ENCODE data around the gene DRGX.

Gene DRGX

DNA sequence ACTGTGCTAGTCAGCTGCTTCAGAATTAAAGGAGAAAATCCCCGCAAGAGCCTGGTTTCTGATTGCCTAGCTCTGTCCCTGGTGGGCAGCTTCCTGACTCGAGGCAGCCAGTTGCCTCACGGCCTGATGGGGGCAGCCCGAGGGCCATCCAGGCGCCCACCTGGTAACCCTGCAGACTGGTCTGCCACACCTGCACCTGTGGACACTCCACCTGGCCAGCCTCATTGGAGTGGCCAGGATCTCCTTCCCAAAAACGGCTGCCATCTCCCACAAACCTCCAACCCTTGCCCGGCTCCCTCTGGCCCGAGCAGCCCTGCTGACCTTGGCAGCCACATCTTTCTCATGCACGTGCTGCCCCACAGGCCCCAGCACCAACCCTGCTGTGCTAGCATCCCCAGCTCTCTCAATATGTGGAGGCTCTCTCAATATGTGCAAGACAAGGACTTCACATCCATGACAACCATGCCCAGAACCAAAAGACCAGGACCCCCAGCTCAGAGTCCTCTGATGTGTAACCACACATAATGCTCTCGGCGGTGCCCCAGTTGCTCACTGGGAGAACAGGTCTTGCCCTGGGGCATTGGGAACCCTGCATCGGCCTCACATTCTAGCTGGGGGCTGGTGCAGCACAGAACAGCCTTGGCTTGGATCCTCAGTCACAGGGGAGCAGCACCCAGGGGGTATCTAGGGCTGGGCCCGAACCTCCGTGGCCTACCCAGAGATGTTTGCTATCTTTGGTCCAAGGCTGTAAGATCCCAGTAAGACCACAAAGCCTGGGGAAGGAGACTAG is 14.6 kb downstream of the DRGX start:
- no peak for DNase-seq

DNA sequence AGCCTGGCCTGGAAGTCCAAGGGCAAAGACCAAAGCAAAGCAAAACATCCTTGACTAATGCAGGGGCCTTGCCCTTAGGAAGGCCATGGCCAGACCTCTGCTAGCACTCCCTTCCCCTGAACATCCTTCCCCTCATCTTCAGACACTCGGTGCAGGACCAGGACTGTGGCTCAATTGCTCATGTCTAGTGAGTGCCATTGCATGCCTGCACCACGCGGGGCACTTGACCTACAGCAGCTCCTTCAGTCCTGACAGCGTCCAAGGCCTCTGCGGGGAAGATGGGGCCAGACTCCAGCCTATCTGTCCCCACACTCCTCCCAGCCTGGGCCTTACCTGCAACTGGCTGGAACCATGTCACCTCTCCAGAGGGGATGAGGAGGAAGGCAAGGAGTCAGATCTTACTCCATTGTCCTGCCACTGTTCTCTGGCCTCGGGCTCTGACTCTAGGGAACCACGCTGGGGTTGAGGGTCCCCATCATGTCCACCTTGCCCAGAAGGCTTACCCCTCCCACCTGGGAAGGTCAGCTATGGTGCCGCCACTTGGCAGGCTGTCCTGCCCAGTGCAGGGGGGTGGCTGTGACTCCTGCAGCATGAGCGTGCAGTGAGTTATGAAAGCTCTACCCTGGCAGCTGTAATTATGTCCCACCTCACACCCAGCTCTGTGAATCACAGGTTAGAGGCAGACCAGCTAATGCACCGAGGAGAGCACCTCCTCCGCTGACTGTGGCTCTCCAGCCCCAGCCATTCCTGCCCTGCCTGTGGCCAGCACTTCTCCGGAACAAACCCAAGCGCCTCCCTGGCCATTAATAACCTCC is 16.1 kb downstream of the DRGX start:
- DNase-seq, result no peak

DNA sequence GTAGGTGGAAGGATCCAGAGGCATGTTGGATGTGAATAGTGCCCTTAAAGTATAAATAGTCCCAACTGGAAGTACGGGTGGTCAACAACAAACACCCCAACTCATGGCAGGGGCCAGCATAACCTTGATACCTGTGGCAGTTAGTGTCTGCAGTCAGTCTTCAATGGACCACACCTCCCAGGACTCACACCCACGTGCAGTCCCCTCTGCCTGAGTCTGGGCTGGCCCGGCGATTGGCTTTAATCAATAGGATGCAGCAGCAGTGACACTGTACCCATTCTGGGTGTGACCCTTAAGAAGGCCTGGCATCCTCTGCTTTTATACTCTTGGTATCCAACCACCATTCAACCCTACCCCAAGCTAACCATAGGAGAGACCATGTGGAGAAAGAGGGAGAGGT is 18.6 kb downstream of the DRGX start:
- DNase-seq, result no peak

DNA sequence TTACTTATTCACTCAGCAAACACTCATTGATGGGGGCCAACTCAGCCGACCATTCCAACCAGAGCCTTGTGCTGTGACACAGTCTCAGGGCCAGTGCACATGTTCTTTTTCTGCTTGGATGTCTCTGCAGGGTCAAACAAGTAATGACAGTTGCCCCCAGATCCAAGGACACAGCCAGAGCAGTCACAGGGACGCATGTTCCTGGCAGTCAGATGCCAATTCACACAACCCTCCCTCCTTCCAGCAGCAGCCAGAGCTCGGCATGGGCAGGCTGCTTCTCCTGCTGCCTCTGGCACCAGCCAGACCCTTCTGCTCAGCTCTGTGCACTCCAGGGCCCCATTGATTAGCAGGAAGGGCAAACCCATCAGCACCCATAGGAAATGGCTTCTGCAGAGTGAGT is 20.3 kb downstream of the DRGX start:
- DNase-seq, result no peak

DNA sequence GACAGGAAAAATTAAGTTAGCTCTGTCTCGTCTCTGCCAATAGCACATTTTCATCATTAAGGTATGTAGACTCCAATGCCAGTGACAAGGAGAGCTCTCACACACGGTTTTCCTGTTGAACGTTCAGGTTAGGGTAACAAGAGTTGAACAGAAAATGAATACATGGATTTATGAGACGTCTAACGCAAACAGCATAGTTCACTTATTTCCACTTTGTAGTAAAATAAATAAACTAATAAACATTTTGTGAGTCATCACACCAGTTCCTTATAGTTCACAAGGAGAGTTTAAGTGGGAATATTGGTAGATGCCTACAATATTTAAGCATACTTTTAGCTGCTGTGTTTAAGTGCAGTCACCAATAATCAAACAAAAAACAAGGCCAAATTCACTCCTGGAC is 21.1 kb downstream of the DRGX start:
- DNase-seq, result no peak

DNA sequence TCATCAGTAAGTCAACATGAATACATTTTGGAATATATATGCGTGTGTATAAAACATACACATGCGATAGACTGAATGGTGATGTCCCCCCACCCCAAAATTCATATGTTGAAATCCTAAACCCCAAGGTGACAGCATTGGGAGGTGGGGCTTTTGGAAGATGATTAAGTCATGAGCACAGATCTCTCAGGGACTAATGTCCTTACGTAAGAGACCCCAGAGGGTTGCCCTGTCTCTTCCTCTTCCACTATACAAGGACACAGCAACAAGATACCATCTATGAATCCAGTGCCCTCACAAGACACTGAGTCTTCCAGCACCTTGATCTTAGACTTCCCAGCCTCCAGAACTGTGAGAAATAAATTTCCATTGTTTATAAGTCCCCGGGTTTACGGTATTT is 22.5 kb downstream of the DRGX start:
- no peak for DNase-seq

DNA sequence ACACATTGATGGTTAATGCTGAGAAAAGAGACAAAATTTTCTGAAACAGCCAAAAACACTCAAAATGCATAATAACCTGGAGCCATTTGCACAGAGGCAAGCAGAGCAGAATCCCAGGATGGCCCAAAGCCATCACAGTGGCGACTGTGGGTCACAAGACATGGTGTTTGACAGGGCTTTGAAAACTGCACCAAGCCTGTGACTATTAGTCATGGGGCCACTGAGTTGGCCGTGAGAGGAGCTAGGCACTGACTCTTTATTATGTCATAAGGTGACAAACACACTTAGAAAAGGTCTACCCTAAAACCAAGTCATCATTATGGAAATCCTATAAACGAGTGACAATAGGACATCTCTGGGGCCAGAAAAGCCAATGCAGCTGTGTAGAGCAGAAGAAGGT is 23.9 kb downstream of the DRGX start:
- no peak for DNase-seq

DNA sequence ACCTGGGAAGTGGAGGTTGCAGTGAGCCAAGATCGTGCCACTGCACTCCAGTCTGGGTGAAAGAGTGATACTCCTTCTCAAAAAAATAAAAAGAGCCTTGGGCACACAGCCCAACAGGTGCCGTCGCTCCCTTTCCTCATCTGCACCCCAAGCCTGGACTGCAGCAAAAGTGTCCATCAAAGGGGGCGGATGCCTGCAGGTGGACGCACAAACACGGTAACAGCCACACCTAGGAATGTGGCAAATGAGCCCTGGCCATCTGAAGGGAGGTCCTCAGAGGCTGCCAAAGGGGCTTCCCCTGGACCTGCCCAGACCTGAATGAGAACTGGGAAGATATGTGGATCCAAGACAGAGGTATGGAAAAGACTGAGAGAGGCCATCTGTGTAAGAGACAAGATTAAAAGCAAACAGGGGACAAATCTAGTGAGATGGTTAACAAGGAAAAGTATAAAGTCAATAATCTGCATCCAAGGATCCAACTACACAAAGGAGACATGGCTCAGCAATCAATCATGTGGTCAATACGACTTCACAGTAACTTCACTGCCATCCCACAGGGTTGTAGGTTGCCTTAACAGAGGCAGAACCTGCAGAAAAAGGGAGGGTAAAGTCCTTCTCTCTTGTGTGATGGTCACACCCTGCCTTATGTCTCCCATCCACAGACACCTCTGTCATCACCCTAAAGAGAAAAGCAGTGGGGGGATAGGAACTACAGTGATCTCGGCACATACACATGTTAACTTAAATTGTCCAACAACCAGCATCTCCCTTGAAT is 25.4 kb downstream of the DRGX start:
- DNase-seq, result no peak

DNA sequence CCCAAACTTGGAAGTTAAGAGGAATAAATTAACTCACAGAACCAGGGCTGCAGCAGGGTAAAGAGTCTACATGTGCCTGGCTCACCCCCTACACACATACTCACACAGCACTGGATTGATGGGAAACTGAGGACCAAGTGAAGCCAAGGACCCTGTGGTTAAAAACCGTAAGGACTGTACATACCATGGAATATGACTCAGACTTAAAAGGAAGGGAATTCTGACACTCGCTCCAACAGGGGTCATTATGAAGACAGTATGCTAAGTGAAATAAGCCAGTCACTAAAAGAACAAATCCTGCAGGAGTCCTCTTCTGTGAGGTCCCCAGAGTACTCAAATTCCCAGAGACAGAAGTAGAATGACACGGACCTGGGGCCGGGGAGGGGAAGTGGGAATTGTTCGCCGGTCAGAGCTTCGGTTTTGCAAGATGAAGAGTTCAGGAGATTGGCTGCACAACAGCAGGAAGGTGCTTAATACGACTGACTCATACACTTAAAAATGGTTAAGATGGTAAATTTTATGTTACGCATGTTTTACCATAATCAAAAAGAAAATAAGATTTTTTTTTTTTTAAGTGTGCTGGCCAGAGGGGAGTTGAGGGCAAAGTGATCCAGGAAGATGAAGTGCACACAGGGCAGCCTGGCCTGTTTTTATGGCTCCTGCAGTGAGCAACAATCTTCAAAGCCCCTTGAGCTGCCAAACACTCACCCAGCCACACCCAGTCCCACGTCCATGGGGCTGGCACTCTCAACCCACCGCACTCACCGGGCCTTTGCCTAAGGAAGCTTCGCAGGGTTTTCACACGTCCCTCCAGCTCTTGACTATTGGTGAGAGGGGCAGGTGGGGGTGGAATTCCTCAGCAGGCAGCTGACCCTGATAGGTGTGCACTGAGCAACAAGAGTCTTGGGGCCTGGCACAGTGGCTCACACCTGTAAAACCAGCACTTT is 26.4 kb downstream of the DRGX start:
- no peak for DNase-seq

DNA sequence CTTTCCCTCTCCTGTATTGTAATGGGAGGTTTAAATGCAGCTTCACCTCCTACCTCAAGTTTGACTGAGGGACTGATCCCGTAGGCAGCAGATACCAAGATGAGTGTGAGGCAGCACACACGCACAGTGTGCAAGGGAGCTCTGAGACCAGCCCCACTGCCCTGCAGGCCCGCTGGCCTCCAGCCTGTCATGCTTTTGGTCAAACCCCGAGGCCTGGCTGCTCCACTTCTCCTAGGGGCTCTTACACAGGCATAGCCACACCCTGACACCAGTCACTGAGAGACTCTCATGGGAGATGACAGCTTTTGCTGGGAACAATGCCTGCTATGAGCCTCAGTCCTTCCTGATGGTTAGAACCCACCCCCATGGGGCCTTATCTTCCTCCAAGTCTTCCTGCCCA is 27.6 kb downstream of the DRGX start:
- no peak for DNase-seq

DNA sequence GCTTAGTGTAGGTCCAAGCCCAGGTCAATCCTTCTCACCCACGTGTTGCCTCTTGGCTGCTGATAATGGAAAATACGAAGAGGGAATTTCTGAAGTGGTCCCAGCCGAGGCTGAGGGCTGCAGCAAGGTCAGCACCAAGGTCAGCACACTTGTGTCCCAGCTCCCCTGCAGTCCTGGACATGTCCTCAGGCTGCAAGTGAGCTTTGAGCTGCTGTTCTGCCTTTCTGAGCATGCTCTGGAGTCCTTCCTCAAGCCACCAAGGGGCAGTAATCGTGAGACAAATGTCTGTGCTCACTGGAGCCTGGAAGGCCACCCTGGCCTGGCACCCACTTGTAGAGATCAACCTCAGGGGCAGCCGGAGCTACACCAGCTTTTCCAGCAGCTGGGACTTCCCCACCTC is 28.3 kb downstream of the DRGX start:
- DNase-seq, result no peak

DNA sequence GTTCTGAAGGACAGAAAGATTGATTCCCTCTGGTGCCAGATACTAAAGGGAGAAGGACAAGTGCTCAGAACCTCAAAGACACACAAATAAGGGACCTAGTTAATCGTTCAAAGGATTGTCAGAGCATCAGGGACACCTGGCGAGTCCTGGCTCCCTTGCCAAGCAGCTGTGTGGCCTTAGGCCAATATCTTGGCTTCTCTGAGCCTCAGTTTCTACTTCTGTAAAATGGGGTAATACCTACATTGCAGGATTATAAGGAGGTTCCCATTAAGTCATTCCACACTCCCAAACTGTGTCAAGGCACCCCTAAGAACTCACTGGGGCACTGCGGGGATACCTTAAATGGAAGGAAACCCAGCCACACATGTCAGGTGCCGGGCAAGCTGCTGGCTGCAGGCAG is 29.4 kb downstream of the DRGX start:
- no peak for DNase-seq

DNA sequence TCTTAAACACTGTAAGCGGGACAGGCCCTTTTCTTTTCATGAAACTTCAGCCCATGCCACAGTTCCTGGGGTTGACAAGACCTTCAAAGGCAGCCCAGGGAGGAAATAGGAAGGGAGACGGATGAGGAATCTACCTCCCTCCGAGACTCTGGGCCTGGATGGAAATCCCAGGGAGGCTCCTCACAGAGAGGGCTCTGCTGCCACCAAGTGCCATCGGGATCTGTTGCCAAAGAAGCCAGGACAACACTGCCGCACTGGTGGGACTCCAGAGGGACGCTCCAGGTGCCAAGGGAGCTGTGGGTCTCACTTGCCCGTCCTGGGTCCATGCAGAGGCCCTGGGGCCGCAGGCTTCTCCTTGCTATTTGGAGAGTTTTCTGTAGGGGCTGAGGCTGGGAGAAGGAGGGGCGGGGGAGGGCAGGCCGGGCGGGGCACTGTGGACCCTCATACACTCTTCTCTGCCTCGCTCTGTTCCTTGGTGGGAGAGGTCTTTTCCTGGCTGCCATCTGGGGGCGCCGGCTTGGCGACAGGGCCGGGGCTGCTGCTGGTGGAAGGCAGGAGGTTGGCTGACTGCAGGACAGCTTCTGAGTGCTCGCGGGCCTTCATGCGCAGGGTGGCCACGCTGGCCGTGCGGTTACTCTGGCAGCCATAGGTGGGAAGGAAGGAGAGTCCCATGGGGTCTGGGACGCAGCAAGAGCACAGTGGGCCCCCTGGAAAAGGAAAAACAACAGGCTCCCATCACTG is 30.0 kb downstream of the DRGX start:
- DNase-seq, result no peak

DNA sequence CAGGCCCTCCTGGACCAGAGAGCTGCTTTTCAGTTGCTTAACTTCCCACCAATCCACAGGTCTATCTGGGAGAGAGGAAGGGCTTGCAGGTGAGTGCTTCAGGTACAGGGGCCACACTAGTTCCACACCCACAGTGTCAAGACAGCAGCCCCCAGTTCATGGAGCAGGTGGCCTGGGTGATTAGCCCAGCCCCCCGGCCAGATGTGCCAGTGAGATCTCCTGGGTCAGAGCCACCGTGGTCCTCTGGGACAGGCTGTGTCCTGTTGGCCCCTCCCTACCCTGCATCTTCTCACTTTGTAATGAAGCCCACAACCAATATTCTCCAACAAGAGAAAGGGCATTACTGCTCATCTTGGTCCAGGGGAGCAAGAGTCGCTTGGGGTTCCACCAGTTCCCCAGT is 30.6 kb downstream of the DRGX start:
- DNase-seq, result no peak

DNA sequence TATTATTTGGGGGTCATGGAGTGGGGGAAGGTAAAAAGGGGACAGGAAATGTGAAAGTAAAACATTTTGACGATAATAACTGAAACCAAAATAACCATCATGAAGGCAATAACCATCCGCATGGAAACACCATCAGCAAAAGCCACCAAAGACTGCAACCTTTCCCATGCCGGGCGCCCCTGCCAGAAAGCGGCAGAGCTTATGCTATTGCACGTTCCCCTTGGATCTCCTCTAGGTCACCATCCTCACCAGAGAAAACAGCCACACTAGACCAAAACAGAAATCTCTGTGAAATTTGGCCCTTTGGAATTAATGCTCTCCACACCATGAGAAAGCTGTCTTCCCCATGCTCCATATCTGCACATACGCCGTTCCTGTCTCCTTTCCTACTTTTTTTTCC is 31.1 kb downstream of the DRGX start:
- no peak for DNase-seq

DNA sequence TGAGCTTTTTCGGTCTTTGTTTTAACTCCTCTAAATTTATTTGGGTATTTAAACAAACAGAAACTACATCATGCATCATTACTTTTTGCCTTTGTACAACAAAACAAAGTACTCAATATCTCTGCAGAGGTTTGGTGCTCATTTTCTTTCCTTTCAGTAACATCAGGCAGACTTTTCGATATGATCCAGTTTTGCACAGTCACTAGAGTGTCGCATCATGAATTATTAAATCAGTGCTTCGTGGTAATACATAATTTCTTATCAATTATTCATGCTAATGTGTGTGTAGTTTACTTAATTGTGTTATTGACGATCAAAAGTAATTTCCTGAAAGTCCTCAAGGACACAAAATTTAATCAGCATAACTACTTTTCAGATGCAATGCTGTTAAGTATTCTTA is 31.8 kb downstream of the DRGX start:
- DNase-seq, result no peak

DNA sequence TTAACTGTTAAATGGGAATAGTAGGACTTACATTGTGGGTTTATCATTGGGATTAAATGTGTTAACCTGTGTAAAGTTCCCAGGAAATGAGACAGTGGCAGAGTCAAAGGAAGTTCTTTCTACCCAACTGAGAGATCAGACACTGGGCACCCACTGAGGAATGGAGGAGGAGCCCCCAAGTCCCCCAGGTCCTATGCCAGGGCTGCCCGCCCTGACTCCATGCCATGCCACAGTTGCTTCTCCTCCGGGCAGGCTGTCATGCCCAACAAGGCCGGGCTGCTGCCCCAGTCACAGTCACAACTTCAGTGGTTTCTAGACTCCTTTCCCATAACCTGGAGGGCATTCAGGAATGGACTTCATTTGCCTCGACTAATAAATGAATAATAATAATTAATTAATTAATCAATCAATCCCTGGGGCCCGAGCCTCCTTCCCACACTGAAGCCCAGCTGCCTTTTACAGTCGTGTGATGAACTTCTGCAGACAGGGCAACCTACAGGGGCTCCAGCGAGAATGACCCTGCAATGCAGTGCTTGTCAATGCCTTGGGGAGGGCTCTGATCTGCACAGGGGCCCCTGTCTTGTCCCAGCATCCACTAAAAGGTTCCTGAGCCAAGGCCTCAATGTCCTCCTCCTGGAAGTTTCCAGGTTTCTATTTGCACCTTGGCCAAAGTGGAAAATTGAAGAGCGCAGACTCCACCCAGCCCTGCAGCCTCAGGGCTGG is 32.4 kb downstream of the DRGX start:
- DNase-seq, result no peak

DNA sequence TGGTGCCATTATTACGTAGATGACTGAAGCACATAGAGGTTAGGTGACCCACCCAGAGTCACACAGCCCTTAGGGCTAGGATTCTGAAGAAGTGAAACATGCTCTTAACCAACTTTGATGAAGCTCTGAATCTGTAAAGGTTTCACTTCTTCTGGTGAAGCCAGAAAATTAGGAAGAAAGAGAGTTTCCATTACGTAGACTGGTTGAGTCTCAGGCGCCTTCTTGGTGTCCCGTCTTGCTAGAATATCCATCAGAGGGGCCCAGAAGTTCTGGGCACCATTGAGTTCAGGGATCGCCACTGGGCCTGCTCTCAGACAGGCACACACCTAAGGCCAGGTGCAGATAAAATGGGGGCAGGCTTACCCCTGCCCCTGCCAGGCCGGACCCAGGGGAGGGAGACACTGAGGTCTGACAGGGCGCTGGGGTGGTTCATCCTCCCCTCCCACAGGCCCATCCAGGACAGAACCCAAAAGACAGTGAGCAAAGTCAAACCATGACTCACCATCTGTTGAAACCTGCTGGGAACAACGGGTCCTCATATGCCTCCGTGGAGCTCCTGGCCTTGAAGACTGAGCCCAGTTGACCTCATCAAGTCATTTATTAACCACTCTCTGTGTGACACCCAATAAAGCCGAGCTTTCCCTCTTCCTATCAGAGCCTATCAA is 33.2 kb downstream of the DRGX start:
- no peak for DNase-seq

DNA sequence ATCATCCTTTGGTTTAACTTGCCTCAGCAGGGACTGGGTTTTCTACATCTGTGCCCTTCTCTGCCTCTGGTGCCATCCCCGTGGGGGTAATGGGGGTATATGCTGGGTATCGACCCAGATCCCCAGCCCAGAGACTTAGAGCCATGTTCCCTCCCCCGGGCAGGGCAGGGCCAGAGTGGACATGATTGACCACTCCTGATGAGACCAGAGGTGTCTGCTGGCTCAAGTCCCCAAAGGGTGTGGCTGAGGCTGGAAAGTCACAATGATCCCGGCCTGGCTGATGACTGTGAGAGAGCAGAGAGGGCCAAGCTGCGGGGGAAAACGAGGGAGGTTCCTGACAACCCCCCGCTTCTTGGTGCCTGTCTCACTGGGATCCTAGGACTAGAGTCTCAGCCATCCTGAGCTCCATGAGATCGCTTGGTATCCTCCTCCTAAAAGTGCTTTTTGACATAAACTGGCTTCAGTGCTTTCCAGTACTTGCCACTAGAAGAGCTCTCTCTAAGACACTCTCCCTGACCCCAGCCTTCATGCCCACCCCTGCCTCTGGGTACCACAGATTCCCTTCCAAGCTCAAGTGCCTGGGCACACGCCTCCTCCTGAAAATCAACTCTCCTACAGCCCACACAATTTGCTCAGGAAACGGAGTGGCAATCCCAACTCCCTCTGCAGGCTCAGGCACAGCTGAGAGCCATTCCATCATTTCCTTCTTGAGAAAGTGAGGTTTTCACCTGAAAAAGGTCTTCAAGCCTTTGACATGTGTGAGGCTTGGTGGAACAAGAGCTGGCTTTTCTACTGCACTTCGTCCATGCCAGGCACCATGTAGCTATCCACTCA is 33.9 kb downstream of the DRGX start:
- no peak for DNase-seq

DNA sequence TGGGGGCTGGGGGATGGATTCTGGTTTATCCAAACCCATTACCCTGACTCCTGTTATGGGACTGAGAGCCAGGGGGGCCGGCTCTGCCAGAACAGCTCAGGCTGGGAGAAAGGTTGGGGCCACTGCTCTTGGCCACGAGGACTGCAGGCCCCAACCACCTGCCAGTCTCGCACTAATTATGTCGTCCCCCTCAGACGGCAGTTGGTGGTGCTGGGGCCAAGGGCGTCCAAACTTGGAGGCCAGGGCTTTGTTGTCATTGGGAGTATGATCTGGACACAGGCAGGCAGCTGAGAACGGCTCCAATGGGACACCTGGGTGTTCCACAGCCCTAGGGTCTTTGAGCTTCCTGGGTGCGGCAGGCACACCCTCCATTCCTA is 34.7 kb downstream of the DRGX start:
- DNase-seq, result no peak

Measured in NCI-H187 (cell line).